ENCODE data around the gene CCNDBP1. TPM values are rescaled to one million over a fixed set of nuclear protein-coding genes. Genes with fewer than 3 reads are reported as not detected.

The CCNDBP1 gene, protein sequence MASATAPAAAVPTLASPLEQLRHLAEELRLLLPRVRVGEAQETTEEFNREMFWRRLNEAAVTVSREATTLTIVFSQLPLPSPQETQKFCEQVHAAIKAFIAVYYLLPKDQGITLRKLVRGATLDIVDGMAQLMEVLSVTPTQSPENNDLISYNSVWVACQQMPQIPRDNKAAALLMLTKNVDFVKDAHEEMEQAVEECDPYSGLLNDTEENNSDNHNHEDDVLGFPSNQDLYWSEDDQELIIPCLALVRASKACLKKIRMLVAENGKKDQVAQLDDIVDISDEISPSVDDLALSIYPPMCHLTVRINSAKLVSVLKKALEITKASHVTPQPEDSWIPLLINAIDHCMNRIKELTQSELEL
- total RNA-seq (41.8 TPM), polyA plus RNA-seq (ENCODE audit: insufficient read depth in 1 of 8, insufficient read length in 8 of 8, low replicate concordance in 1 of 8) (10 to 100 TPM; 35.0 to 40.3 (median 37.2) TPM)
- long read RNA-seq, donor 1, partial matches to known transcripts: 0 of 8 reads
- long read RNA-seq, donor 1, other reads (novel, unspliced or antisense): 0 of 8 reads
- long read RNA-seq, donor 2: 0 reads
- long read RNA-seq, donor 3, transcript CCNDBP1-201 (11 exons, 3,660 nt): major isoform, 20 of 25 reads
- long read RNA-seq, donor 3, partial matches to known transcripts: 0 of 25 reads
- long read RNA-seq, donor 3, other reads (novel, unspliced or antisense): 0 of 25 reads
- long read RNA-seq, donor 4, transcript CCNDBP1-201 (11 exons, 3,660 nt): major isoform, 9 of 10 reads
- long read RNA-seq, donor 4, partial matches to known transcripts: 0 of 10 reads
- long read RNA-seq, donor 4, other reads (novel, unspliced or antisense): 0 of 10 reads
- long read RNA-seq, donor 5, transcript CCNDBP1-201 (11 exons, 3,660 nt): major isoform, 37 of 46 reads
- long read RNA-seq, donor 5, partial matches to known transcripts: 5 of 46 reads
- long read RNA-seq, donor 5, other reads (novel, unspliced or antisense): 0 of 46 reads
- long read RNA-seq, donor 6, transcript CCNDBP1-201 (11 exons, 3,660 nt): major isoform, 20 of 26 reads
- long read RNA-seq, donor 6, partial matches to known transcripts: 0 of 26 reads
- long read RNA-seq, donor 6, other reads (novel, unspliced or antisense): 0 of 26 reads
- long read RNA-seq, donor 7, transcript CCNDBP1-201 (11 exons, 3,660 nt): major isoform, 10 of 13 reads
- long read RNA-seq, donor 7, partial matches to known transcripts: 0 of 13 reads
- long read RNA-seq, donor 7, other reads (novel, unspliced or antisense): 0 of 13 reads
- long read RNA-seq, donor 8, transcript CCNDBP1-201 (11 exons, 3,660 nt): major isoform, 9 of 9 reads
- long read RNA-seq, donor 8, partial matches to known transcripts: 0 of 9 reads
- long read RNA-seq, donor 8, other reads (novel, unspliced or antisense): 0 of 9 reads
- long read RNA-seq, donor 9, transcript CCNDBP1-201 (11 exons, 3,660 nt): major isoform, 17 of 28 reads
- long read RNA-seq, donor 9, partial matches to known transcripts: 8 of 28 reads
- long read RNA-seq, donor 9, other reads (novel, unspliced or antisense): 0 of 28 reads
- long read RNA-seq, donor 10, transcript CCNDBP1-201 (11 exons, 3,660 nt): major isoform, 12 of 18 reads
- long read RNA-seq, donor 10, partial matches to known transcripts: 0 of 18 reads
- long read RNA-seq, donor 10, other reads (novel, unspliced or antisense): 0 of 18 reads
- long read RNA-seq, donor 11, transcript CCNDBP1-201 (11 exons, 3,660 nt): major isoform, 19 of 24 reads
- long read RNA-seq, donor 11, partial matches to known transcripts: 0 of 24 reads
- long read RNA-seq, donor 11, other reads (novel, unspliced or antisense): 0 of 24 reads

- under 1% methylated on average over 41 of the region's 69 CpGs for WGBS (ENCODE audit: insufficient coverage)
- H3K9me3 ChIP-seq (replicated peaks; ENCODE audit: control insufficient read depth, low read depth, low read length): no peaks in the 10 kb centered on the region
- peaks cover 15% of the 10 kb centered on the region for H3K4me1 ChIP-seq (ENCODE audit: control insufficient read depth, insufficient read depth, low read length)
- no peaks in the 10 kb centered on the region for H3K27me3 ChIP-seq (ENCODE audit: control insufficient read depth, insufficient read depth, low read length)
- DNase-seq: peak; percentile 86
- H3K36me3 ChIP-seq (ENCODE audit: control insufficient read depth, insufficient read depth, low read length): peaks cover 12% of the 10 kb centered on the region
- peak within 1 kb of the TSS; percentile 78 for H3K27ac ChIP-seq (ENCODE audit: low read length)
- peak within 1 kb of the TSS; percentile 71 for H3K4me3 ChIP-seq (ENCODE audit: low read length)
Measured at GRCh38 chr15:43185157-43186002, at the start of gene CCNDBP1. Gene CCNDBP1 (plus strand): TSS chr15:43185403. CDS start chr15:43185499, 96 bp downstream.

DNA sequence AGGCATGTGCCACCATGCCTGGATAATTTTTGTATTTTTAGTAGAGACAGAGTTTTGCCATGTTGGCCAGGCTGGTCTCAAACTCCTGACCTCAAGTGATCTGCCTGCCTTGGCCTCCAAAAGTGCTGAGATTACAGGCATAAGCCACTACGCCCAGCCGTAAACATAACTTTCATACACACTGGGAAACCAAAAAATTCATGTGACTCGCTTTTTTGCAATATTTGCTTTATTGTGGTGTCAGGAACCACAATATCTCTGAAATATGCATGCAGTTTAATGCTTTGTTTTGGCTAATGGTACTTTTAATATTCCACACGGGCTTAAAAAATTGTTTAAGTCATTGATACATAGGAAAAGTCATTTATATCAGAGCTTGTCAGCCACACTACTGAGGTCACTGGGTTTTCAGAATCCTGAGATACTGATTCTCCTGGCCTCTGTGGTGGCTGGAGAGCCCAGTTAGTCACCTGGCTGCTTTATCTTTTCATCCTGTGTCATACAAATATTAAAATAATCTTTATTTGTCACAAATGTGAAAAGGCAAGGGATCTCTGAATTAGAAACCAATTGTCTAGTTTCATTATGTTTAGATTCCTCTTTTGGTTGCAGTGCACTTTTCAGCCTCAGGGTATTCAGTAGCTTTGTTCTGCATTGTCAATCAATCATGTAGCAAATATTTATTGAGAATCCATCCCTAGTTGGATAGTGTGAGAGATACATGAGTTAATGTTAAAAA lies 41.8 kb upstream of the CCNDBP1 start:
- H3K4me3 ChIP-seq (ENCODE audit: low read length): no peak overlapping the region
- H3K27ac ChIP-seq (ENCODE audit: low read length): no peak overlapping the region
- H3K9me3 ChIP-seq (replicated peaks; ENCODE audit: control insufficient read depth, low read depth, low read length): no peaks in the 10 kb centered on the region
- no peaks in the 10 kb centered on the region for H3K4me1 ChIP-seq (ENCODE audit: control insufficient read depth, insufficient read depth, low read length)
- WGBS (ENCODE audit: insufficient coverage): no CpG with 5 or more reads among the region's 4 CpGs
- H3K36me3 ChIP-seq (ENCODE audit: control insufficient read depth, insufficient read depth, low read length): peaks cover 20% of the 10 kb centered on the region
- DNase-seq: no peak
- no peaks in the 10 kb centered on the region for H3K27me3 ChIP-seq (ENCODE audit: control insufficient read depth, insufficient read depth, low read length)

DNA sequence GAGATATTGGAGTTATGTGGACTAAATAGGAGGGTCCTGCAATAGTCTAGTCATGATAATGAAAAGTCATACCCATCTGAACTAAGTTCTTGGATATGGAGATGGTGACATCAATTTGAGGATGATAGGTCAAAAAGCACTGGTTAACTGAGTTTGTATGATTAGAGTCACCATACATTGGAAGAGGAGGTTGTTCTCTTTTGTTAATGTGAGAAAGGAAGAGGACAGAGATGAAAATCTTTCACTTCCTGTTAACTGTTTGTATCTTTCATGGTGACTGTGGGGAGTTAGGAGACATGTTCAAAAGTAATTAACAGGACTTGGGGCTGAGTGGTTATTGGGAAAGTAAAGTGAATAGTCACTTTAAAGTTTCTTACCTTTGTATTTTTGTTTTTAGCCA lies 40.7 kb upstream of the CCNDBP1 start:
- Histone ChIP-seq H3K27ac (ENCODE audit: low read length) (no peak overlapping the region), H3K9me3 (replicated peaks; ENCODE audit: control insufficient read depth, low read depth, low read length) (no peaks in the 10 kb centered on the region), H3K27me3 (ENCODE audit: control insufficient read depth, insufficient read depth, low read length) (no peaks in the 10 kb centered on the region), H3K4me1 (ENCODE audit: control insufficient read depth, insufficient read depth, low read length) (no peaks in the 10 kb centered on the region), H3K4me3 (ENCODE audit: low read length) (no peak overlapping the region), H3K36me3 (ENCODE audit: control insufficient read depth, insufficient read depth, low read length) (peaks cover 14% of the 10 kb centered on the region)
- no peak for DNase-seq

DNA sequence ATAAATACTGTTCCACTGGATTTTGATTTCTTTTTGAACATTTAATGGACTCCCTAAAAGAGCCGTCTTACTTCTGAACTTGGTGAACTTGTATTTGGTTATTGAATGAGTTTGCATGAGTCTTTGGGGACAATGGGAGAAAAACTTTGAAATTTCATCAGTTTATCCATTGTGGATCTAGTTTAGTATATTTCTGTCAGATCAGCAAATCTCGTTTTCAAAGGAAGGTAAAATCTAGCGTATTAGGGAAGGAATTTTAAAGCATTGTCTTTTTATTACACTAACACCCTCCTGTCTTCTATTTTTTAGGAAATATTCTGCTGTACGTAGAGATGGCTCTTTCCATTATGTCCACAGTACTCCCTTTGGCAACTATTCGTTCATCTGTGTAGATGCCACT lies 39.0 kb upstream of the CCNDBP1 start:
- Histone ChIP-seq H3K27me3 (ENCODE audit: control insufficient read depth, insufficient read depth, low read length) (no peaks in the 10 kb centered on the region), H3K4me1 (ENCODE audit: control insufficient read depth, insufficient read depth, low read length) (no peaks in the 10 kb centered on the region), H3K27ac (ENCODE audit: low read length) (no peak overlapping the region), H3K36me3 (ENCODE audit: control insufficient read depth, insufficient read depth, low read length) (peaks cover 2% of the 10 kb centered on the region), H3K4me3 (ENCODE audit: low read length) (no peak overlapping the region), H3K9me3 (replicated peaks; ENCODE audit: control insufficient read depth, low read depth, low read length) (no peaks in the 10 kb centered on the region)
- WGBS (ENCODE audit: insufficient coverage): 71% methylated on average over 1 of the region's 5 CpGs
- DNase-seq: no peak

DNA sequence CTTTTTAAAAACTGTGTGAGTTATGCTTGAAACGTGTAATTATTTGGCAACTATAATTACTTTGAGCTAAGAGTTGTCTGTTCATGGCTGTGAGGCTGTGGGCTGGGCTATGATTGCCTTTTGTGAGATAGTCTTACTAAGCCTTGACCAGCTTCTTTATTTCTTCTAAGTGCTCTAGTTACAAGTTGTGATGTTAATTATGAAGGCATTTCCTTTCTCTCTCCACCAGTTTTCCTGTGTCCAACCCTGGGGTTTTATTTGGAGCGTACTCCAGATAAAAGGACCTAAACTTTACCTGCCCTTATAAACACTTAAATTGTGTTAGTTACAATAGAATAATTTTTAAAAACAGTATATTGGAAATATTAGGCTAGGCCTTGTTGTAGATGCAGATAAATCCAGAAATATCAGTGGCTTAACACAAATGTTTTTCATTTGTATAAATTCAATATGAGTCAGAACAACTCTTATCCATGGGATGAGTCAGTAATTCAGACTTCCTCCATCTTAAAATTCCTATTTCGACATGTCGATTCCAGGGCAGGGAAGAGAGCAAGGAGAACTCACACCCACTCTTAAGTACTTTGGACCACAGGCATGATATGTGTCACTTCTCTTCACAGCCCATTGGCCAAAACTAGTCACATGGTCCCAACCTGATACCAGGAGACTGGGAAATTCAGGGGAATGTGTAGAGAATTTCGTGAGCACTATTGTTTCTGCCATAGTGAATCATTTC lies 34.8 kb upstream of the CCNDBP1 start:
- no peaks in the 10 kb centered on the region for H3K9me3 ChIP-seq (replicated peaks; ENCODE audit: control insufficient read depth, low read depth, low read length)
- 80% methylated on average over 1 of the region's 5 CpGs for WGBS (ENCODE audit: insufficient coverage)
- no peaks in the 10 kb centered on the region for H3K27me3 ChIP-seq (ENCODE audit: control insufficient read depth, insufficient read depth, low read length)
- no peak for DNase-seq
- H3K4me1 ChIP-seq (ENCODE audit: control insufficient read depth, insufficient read depth, low read length): no peaks in the 10 kb centered on the region
- H3K27ac ChIP-seq (ENCODE audit: low read length): no peak overlapping the region
- peaks cover 4% of the 10 kb centered on the region for H3K36me3 ChIP-seq (ENCODE audit: control insufficient read depth, insufficient read depth, low read length)
- no peak overlapping the region for H3K4me3 ChIP-seq (ENCODE audit: low read length)

DNA sequence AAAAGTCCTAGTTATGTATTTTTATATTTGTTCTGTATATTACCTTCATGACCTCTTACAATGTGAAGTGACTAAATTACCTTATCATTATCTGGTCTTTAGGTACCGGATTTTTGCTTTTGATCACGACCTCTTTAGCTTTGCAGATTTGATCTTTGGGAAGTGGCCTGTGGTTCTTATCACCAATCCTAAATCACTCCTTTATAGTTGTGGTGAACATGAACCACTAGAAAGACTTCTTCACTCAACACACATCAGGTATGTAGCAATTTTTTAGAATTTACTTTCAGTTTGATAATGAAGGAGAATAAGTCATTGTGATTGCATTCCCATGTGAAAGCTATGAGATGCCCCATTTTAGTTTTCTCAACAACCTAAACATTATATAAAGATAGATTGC lies 33.5 kb upstream of the CCNDBP1 start:
- peaks cover 4% of the 10 kb centered on the region for H3K36me3 ChIP-seq (ENCODE audit: control insufficient read depth, insufficient read depth, low read length)
- no peaks in the 10 kb centered on the region for H3K27me3 ChIP-seq (ENCODE audit: control insufficient read depth, insufficient read depth, low read length)
- DNase-seq: no peak
- no peak overlapping the region for H3K27ac ChIP-seq (ENCODE audit: low read length)
- no peaks in the 10 kb centered on the region for H3K4me1 ChIP-seq (ENCODE audit: control insufficient read depth, insufficient read depth, low read length)
- no peaks in the 10 kb centered on the region for H3K9me3 ChIP-seq (replicated peaks; ENCODE audit: control insufficient read depth, low read depth, low read length)
- WGBS (ENCODE audit: insufficient coverage): no CpG with 5 or more reads among the region's 2 CpGs
- H3K4me3 ChIP-seq (ENCODE audit: low read length): no peak overlapping the region

DNA sequence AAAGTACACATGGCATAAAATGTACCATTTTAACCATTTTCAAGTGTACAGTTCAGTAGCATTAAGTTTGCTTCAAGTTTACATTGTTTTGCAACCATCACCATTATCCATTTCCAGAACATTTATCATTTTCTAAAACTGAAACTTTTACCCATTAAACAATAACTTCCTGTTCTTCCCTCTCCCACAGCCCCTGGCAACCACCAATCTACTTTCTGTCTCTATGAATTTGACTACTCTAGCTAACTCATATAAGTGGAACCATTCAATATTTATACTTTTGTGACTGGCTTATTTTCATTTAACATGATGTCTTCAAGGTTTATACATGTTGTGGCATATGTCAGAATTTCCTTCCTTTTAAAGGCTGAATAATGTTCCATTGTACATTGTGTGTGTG lies 31.9 kb upstream of the CCNDBP1 start:
- Histone ChIP-seq H3K9me3 (replicated peaks; ENCODE audit: control insufficient read depth, low read depth, low read length) (no peaks in the 10 kb centered on the region), H3K27me3 (ENCODE audit: control insufficient read depth, insufficient read depth, low read length) (no peaks in the 10 kb centered on the region), H3K4me3 (ENCODE audit: low read length) (no peak overlapping the region), H3K36me3 (ENCODE audit: control insufficient read depth, insufficient read depth, low read length) (peaks cover 4% of the 10 kb centered on the region), H3K4me1 (ENCODE audit: control insufficient read depth, insufficient read depth, low read length) (no peaks in the 10 kb centered on the region), H3K27ac (ENCODE audit: low read length) (no peak overlapping the region)
- no peak for DNase-seq

DNA sequence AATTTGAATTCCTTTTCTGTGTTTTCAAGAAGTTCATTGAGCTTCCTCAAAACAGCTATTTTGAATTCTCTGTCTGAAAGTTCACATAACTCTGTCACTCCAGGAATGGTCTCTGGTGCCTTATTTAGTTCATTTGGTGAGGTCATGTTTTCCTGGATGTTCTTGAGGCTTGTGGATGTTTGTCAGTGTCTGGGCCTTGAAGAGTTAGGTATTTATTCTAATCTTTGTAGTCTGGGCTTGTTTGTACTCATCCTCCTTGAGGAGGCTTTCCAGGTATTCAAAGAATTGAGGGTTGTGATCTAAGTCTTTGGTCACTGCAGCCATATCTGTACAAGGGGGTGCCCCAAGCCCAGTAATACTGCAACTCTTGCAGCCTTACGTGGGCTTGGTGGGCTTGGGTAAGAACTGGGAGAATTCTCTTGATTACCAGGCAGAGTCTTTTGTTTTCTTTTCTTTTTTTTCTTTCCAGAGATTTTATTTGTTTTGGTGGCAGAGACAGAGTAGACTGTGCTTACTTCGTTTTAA lies 19.3 kb upstream of the CCNDBP1 start:
- no peaks in the 10 kb centered on the region for H3K9me3 ChIP-seq (replicated peaks; ENCODE audit: control insufficient read depth, low read depth, low read length)
- no CpG with 5 or more reads among the region's 2 CpGs for WGBS (ENCODE audit: insufficient coverage)
- no peaks in the 10 kb centered on the region for H3K27me3 ChIP-seq (ENCODE audit: control insufficient read depth, insufficient read depth, low read length)
- H3K36me3 ChIP-seq (ENCODE audit: control insufficient read depth, insufficient read depth, low read length): peaks cover 8% of the 10 kb centered on the region
- DNase-seq: no peak
- no peak overlapping the region for H3K4me3 ChIP-seq (ENCODE audit: low read length)
- H3K27ac ChIP-seq (ENCODE audit: low read length): no peak overlapping the region
- H3K4me1 ChIP-seq (ENCODE audit: control insufficient read depth, insufficient read depth, low read length): no peaks in the 10 kb centered on the region
